Stimulated activated CD8-positive, alpha-beta memory T cell treated with anti-CD3 and anti-CD28 coated beads, Interleukin-7, amount 100 ng/mL, for 48 hours (primary cell): ENCODE data around the gene ERGIC1.
"Not testable (repeated sequence)": the region's sequence is repeated elsewhere in the genome, so short reads cannot be mapped to it uniquely, and the experiment has no call there.

Experiments
- DNase-seq, 2 donors: peaks; one replicate each; pipeline ENCODE4 v3.0.0-alpha.2; 2020; ENCODE audit warnings: low read depth in 1 of 2; ENCODE audit errors: extremely low read depth in 1 of 2

ERGIC1 gene

DNA sequence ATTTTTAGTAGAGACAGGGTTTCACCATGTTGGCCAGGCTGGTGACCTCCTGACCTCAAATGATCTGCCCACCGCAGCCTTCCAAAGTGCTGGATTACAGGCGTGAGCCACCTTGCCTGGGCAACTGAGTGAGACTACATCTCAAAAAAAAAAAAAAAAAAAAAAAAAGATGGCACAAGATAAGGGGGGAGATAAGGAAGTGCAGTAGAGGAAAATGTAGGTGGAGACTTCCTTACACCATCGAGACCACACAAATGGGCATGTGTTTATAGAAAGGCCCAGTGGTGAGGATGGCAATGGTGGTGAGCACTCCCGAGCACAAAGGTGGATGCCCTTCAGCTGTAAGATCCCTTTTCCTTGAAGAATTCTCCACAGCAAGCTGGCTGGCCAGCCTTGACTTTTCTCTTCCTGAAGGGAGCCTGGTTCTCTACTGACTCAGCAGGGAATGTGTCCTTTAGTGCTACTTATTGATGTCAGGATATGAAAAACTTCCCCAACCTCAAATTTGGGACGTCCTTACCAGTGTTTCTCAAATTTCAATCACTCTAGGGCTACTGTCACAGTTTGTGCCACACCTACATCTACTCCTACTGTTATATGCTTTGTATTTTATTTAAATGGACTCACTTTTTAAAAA, 28.2 kb downstream of the ERGIC1 start:
- DNase-seq: no peak

DNA sequence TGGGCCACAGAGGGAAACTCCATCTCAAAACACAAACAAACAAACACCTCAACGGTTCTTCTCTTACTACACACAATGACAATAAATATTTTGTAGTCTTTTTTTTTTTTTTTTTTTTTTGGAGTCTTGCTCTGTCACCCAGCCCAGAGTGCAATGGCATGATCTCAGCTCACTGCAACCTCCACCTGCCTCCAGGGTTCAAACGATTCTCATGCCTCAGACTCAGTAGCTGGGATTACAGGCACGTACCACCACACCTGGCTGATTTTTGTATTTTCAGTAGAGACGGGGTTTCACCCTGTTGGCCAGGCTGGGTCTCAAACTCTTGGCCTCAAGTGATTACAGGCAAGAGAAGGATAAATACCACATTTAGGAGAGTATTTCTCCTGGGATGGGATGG, 30.1 kb downstream of the ERGIC1 start:
- not testable (repeated sequence) for DNase-seq

DNA sequence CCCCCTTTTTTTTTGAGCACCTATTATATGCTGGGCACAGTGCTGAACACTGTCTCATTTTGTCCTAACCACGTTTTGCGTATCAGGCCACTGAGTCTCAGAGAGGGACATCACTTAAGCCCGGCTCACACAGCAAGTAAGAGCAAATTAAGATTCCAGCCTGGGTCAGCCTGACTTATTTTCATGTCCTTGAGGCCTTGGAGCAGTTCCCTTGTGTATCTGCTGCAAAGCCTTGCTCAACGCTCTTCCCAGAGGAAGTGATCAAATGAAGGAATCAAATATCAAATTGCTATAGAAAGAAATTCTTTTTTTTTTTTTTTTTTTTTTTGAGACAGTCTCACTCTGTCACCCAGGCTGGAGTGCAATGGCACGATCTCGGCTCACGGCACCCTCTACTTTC, 30.7 kb downstream of the ERGIC1 start:
- DNase-seq: no peak

DNA sequence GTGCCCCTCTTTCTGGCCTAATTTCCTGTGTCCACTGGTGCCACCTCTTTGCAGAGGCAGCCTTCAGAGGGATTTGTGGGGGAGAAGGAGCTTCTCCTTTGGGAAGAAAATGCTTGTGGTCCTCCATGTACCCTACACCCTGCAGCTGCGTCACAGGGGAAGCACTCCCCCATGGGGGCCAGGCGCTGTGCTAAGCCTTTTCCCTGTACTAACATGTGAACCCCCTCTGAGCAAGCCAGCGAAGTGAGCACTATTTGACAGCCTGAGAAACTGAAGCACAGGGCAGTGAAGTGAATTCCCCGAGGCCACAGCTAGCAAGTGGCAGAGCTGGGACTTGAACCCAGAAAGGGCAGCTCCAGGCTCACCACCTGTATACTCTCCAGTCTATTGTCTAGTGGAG, 32.3 kb downstream of the ERGIC1 start:
- no peak for DNase-seq

DNA sequence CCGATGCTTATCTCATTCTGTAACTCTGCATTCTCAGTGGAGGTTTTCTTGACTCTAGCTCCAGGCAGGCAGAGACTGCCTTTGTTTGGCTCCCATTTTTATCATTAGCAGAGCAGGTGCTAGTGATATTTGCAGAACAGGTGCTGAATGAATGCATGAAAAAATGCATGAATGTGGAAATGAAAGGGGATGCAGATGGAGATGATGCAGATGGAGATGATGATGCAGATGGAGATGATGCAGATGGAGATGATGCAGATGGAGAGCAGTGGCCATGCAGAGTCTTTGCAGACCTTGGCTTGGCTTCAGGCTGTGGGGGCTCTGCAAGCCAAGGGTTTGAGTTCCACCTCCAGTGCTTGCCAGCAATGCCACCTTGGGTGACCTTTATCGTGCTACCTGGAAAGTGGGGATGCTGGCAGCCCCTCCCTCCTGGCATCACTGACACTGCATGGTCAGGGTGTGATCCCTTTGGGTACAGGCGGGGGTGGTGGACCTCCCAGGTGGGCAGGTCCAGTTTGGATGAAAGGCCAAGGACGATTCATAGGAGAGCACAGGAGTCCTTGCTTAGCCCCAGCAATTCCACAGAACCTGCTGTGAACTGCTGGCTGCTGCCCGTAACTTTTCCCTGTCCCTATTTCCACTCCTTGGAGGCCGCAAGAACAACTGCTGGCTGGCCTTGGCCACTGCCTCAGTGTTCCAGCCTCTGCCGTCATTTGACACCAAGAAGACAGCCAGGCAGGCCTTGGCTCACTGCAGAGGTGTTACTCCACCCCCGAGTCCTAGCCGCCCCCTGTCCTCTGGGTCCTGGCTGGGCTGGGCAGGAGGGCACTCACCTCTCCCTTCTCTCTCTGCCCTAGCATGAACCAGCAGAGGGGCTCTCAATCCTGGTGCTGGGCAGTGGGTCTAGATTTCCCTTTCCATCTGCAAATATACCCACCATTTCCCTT, 33.0 kb downstream of the ERGIC1 start:
- DNase-seq: no peak

DNA sequence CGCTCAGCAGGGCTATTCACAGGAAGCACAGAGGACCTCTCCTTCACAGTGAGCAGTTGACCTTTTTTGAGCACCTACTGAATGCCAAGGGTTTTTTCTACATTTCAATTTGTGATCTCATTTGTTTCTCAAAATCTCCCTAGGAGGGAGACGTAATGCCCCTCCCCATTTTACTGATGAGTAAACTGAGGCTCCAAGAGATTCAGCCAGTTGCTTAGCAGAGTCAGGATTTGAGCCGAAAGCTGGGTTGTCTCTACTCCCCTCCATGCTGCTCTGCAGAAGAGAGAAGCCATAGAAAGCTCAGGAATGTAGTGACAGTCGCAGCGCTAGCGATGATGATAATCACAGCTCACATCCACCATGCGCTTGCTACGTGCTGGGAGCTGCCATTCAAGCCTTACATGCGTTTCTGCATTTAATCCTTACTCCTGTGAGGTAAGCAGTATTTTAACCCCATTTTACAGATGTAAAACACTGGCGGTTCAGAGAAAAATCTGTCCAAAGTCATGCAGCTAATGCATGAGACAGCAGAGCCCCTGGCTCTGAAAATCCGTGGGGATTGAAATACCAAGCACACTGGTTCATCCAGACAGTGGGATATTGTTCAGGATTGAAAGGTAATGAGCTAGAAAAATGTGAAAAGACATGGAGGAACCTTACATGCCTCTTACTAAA, 33.8 kb downstream of the ERGIC1 start:
- no peak for DNase-seq

DNA sequence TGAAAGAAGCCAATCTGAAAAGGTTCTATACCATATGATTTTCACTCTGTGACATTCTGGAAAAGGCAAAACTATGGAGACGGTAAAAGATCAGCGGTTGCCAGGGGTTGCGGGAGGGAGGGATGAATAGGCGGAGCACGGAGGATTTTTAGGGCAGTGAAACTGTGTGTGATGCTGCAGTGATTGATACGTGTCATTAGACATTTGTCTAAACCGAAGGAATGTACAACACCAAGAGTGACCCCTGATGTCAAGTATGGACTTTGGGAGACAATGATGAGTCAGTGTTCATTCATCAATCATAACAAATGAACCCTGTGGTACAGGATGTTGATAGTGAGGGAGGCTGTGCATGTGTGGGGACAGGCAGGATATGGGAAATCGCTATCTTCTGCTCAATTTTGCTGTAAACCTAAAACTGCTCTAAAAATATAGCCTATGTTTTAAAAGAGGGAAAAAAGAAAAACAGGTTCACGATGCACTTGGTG, 34.4 kb downstream of the ERGIC1 start:
- no peak for DNase-seq

DNA sequence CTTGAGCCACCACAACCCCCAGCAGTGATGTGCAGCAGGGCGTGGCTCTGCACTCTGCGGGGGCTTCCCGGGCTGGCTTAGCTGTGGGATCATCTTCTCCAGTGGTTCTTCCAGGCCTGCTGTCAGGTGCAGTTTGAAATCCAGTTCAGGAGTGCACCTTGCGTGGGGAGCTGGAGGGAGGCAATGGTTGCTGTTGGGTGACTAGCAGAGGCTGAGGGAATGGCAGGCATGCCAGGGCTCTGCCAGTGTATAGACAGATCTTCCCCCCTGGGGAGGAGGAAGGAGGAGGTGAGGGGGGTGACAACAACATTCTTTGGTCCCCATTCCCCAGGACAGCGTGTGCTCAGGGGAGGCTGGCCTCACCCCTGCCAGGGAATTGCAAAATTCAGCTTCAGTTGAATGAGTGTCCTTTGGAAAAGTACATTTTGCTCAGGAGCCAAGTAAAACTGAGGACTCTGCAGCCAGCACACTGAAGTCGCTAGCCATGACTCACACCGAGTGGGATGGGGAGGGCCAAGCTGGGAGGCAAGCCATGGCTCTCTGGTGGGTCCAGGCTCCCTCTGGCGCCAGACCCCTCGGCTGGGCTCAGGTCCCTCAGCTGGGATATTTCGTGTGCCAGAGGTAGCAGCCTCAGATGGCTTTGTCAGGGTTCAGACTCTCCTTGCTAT, 35.0 kb downstream of the ERGIC1 start:
- DNase-seq: no peak

DNA sequence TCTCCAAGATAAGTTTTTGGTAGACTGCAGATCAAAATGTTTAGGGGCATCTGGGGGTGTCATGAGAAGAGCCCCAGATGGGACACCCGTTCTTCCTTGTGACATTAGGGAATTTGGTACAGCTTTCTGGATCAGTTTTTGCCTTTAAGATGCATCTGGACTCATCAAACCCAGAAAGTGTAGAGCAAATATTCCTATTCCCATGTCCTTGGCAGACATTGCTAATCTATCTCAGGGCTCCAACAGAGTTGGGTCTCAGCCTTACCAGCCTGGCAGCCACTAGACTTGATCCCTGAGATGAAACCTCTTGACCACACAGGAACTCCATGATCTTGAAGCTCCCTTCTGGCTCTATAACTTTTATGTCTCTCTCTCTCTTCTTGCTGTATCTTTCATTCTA, 35.6 kb downstream of the ERGIC1 start:
- DNase-seq: no peak

DNA sequence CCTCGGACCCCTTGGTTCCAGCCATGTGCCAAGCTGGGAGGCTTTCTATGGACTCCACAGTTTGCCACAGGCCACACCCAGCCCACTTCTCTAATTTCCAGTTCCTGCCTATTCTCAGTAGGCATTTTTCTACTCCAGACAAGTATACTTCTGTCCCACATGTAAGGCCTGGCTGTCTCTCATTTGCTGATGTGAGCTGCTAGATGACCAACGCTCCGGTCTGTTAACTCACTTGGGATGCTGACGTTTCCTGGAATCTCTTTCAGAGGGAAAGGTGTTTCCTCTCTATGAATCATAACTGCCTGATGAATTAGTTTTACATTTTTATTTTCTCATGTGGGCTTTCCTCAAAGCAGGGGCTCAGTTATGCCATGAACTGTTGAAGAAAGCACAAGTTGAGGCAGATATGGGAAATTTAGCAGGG, 36.3 kb downstream of the ERGIC1 start:
- no peak for DNase-seq

DNA sequence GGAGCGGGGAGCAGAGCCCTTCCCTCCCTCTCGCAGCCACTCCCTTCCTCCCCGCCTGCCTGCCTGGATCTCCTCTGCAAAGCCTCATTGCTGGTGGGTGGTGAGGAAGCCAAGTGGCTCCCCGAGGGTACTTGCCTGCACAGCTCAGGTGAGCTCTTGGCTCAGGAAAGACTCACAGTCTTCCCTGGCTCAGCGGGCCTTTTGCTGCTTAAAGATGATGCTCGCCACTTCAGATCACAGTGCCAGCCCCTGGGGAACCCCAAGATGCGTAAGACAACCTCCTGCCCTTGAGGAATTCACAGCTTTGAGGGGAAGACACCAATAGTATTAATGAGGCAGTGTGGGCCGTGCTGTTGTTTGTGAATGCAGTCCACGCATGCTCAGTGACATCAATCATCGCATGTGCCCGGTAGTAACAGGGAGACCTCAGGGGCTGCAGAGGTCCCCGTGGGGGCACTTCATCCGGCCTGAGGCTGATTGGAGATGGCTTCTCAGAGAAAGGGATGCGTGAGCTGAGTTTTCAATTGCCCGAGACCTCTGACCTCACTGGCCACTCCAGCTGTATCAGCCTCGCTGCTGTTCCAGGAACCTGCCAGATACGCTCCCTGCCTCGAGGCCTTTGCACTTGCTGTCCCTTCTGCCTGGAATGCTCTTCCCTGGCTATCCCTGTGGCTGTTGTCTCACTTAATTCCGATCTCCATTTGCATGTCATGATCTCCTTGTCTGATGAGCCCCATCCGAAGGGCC, 36.8 kb downstream of the ERGIC1 start:
- DNase-seq: no peak

DNA sequence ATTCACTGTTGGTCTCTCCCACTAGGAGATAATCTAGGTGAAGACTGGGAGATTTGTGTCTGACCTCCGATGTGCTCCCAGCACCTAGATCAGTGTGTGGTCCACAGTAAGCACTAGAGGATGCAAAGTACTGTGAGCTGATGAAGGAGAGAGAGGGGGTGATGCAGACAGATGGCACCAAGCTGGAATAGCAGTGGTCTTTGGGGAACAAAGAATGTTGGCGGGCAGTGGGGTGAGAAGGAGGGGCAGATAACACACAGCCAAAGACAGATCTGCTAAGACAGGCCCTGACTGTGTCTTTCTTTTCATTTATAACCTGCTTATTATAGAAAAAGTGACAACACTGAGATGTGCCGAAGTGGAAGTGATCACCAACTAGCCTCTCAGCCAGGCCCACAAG, 37.5 kb downstream of the ERGIC1 start:
- DNase-seq: no peak

DNA sequence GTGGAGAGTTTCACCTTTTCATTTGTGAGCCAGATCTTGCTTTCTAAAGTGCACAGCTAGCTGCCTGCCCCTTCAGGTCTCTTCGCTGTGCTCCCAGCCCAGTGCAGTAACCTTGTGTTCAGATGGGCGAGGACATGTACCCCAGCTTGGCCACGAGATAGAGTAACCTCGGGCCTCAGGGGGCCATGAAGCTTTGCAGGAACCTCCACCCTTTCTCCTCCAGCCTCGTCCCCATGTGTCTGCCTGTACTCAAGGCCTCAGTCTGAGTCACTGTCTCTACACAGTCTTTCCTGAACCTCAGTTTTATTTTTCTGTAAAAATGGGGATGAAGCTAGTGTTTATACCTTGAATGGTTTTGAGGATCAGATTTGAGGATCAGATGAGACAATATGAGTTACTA, 37.9 kb downstream of the ERGIC1 start:
- DNase-seq: no peak

DNA sequence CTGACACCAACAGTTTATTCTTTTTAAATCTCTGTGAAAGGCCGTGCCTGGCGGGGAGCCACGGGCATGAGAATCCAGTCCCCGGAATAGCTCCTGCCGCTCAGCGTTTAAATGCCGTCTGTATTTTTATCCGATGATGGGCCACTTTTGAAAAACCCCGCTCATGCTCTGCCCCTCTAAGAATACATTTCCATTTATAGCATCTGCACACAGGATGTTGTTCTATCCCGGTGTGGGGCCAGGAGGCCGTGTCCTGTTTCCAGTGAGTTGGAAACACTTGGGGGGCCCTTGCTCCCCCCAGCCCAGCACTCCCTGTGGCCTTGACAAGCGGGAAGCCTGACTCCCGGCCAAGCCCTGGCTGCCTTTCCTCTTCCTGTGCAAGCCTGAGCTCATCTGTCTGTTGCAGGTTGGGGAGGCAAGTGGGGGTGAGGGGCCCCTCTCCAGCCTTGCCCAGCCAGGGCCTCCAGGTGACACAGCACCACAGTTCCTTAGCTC, 39.0 kb downstream of the ERGIC1 start:
- no peak for DNase-seq

DNA sequence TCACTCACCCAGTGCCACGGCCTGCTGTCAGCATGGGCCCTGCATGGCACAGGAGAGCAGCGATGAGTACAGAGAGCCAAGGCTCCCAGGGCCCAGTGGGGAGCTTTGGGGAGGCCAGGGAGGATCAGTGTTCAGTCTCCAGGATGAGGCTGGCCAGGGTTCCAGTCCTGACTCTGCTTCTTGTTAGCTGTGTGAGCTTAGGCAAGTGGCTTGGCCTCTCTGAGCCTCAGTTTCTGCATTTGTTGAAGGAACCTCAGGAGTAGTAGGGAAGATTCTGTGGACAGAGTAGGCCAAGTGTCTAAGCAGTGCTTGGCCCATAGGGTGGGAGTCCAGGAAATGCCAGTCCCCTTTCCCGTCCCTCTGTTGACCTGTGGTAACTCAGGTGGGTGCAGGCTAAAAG, 39.5 kb downstream of the ERGIC1 start:
- DNase-seq: no peak

DNA sequence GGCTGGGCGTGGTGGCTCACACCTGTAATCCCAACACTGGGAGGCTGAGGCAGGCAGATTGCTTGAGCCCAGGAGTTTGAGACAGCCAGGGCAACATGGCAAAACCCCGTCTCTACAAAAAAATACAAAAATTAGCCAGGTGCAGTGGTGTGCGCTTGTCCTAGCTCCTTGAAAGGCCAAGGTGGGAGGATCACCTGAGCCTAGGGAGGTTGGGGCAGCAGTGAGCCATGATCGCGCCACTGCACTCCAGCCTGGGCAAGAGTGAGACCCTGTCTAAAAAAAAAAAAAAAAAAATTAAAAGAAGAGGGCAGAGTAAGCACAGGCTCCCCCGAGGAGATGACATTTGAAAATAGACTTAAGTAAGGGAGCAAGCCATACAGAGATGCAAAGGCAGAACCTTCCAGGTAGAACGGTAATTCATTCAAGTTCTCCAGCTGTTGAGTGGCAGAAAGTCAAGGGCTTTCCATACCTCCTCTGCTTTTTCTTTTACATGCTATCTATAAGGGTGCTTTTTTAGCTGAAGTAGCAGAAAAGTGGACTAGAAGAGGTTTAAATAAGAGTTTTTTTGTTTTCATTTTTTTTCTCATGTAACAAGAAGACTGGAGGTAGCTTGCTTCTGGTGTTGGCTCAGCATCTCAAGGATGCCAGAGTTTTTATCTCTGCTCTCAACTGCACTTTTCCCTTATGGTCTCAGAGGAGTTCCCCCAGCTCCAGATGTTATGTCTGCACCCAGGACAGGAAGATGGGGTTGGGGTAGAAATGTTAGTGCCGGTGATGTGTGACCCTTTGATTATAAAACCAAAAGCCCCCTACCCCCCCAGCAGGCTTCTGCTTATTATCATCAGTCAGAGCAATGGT, 40.8 kb downstream of the ERGIC1 start:
- DNase-seq: no peak

DNA sequence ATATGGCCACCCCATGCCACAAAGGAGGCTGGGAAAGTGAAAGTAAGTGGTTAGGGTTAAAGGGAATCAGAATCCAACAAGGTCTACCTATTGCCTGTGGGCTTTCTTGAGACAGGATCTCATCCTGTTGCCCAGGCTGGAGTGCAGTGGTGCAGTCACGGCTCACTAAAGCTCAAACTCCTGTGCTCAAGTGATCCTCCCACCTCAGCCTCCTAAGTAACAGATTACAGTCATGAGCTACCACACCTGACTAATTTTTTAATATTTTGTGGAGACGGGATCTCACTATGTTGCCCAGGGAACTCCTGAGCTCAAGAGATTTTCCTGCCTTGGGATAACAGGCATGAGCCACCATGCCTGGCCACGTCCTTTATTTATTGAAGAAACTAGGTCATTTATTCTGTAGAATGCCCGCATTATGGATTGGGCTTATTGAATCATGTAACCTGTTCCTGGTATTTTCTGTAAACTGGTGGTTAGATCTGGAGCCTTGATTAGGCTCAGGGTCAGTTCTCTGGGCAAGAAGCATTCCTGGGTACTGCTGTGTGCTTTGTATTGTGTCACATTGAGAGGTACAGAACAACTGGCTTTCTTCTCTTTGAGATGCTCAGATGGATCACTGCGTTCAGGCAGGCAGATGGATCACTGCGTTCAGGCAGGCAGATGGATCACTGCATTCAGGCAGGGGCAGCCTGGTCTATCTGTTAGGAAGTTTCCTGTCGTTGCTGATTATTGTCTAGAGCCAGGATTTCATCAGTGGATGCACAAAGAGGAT, 41.6 kb downstream of the ERGIC1 start:
- DNase-seq: no peak

DNA sequence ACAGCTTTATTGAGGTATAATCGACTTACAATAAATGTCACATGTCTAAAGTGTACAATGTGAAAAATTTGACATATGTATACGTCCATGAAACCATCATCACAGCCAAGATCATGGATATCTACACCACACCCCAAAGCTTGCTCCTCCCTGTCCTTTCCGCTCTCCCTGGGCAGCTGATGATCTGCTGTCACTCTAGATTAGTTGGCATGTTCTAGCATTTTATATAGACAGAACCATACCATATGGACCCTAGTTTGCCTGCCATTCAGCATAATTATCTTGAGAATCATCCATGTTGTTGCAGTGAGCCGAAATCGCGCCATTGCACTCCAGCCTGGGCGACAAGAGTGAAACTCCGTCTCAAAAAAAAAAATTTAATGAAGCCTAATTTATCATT, 42.5 kb downstream of the ERGIC1 start:
- no peak for DNase-seq
